H1 (cell line): ENCODE measurements around the gene LEMD2. TPM values are rescaled to one million over a fixed set of nuclear protein-coding genes. Genes with fewer than 3 reads are reported as not detected.

ENCODE experiments used
- BCL11A ChIP-seq, 2 experiments: IDR thresholded peaks; one replicate each; pipeline ENCODE4 v1.6.1; 2011; ENCODE audit warnings: low read depth in 2 of 2, low read length in 2 of 2, mild to moderate bottlenecking in 2 of 2
- EGR1 ChIP-seq: IDR thresholded peaks from 2 replicates; pipeline ENCODE4 v1.6.1; 2011; ENCODE audit warnings: low read depth, low read length, borderline replicate concordance
- KDM5A ChIP-seq: fragments of 200-600 bp; IDR thresholded peaks from 2 replicates; pipeline ENCODE4 v1.7.1; 2012; ENCODE audit warnings: mild to moderate bottlenecking, low read length, inconsistent platforms, mixed read lengths
- POU5F1 ChIP-seq: IDR thresholded peaks from 2 replicates; pipeline ENCODE4 v1.6.1; 2011; ENCODE audit warnings: low read depth, mild to moderate bottlenecking, low read length, moderate library complexity
- RAD21 ChIP-seq, 2 experiments: IDR thresholded peaks in 1 of 2; conservative IDR thresholded peaks in 1 of 2; 2 replicates each; pipeline ENCODE4 v1.6.1; 2011; ENCODE audit warnings: low read depth in 2 of 2, low read length in 2 of 2, improper control_type of control experiment in 1 of 2, inconsistent platforms in 1 of 2, mild to moderate bottlenecking in 1 of 2, moderate library complexity in 1 of 2
- SP1 ChIP-seq: IDR thresholded peaks from 2 replicates; pipeline ENCODE4 v1.6.1; 2011; ENCODE audit warnings: low read depth, low read length
- SP4 ChIP-seq: IDR thresholded peaks from 2 replicates; pipeline ENCODE4 v1.6.1; 2012; ENCODE audit warnings: low read length, inconsistent platforms
- polyA plus RNA-seq, 7 experiments: library from polyadenylated mRNA; depleted of rRNA in 3 of 7; stranded (reverse) in 5 of 7; unstranded in 2 of 7; fragments of >200 nt in 5 of 7; fragments of 200-250 nt in 2 of 7; gene quantifications; 1 replicate in 5 of 7; 2 replicates in 1 of 7; 4 replicates in 1 of 7; pipeline versions ENCODE4 v1.2.1 to v1.2.3, GENCODE V29; 2011 to 2013; ENCODE audit warnings: missing spikeins in 2 of 7, mixed read lengths in 2 of 7
- total RNA-seq: library from RNA; stranded (reverse); fragmentation: NEBNext Ultra II Directional; extraction: Animal tissue kit (Norgen Biotek cat#: 25700); gene quantifications from 2 replicates; pipeline ENCODE4 v1.2.1, GENCODE V29; 2021
- TF ChIP-seq, protein P1 (sequence below): IDR thresholded peaks from 2 replicates; pipeline ENCODE4 v1.6.1; 2012; ENCODE audit warnings: inconsistent platforms

LEMD2 gene
- total and polyA plus RNA-seq, 2 of the 8 experiments (the other 6 are each of a cell fraction or from before 2014, with no cell fraction given) = 32.7 to 57.3 TPM

DNA sequence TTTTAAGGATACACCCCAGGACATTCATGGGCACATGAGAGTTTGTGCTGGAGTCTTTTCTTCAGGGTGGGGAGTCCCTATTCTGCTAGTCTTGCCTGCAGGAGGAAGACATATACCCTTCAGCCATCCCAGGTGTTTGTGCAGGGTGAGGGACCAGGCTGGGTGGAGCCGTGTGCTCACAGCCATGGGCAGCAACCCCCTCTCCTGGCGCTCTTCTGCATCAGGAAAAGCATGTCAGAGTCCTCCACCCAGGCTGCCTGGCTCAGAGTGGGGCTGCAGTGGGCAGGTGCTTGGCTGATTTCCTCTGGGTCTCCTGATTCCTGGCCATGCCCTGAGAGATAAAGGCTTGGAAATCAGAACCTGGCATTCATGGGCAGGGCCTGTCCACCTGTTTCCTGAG is 37.6 kb upstream of the LEMD2 start (continued):
- TF ChIP-seq EGR1 = no peak
- TF ChIP-seq RAD21 (IDR thresholded peaks at IDR 0.05 in 1 of 2, conservative IDR thresholded peaks at IDR 0.05 in 1 of 2; ENCODE audit: low read depth in 2 of 2, low read length in 2 of 2) = peak; percentile 36 to 65
- TF ChIP-seq BCL11A (IDR thresholded peaks at IDR 0.05; ENCODE audit: low read depth in 2 of 2, low read length in 2 of 2) = no peak
- TF ChIP-seq KDM5A = no peak
- TF ChIP-seq SP1 = no peak
- no peak for TF ChIP-seq POU5F1
- TF ChIP-seq, protein P1, sequence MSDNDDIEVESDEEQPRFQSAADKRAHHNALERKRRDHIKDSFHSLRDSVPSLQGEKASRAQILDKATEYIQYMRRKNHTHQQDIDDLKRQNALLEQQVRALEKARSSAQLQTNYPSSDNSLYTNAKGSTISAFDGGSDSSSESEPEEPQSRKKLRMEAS = no peak
- no peak for TF ChIP-seq SP4
